ENCODE measurements around the gene TBCA.
A peak's percentile ranks its signal among the peaks of the same experiment; 100 is the strongest.
"Not testable (repeated sequence)": the region's sequence is repeated elsewhere in the genome, so short reads cannot be mapped to it uniquely, and the experiment has no call there.

The TBCA gene

DNA sequence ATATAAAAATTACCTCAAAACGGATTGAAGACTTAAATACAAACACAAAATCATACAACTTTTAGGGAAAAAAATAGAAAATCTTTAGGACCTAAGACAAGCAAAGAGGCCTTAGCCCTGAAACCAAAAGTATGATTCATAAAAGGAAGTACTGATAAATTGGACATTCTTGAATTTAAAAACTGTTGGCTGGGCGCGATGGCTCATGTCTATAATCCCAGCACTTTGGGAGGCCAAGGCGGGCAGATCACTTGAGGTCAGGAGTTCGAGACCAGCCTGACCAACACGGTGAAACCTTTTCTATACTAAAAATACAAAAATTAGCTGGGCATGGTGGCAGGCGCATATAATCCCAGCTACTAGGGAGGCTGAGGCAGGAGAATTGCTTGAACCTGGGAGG lies 76.6 kb downstream of the TBCA start:
- DNase-seq, result not testable (repeated sequence)

- no peak for DNase-seq
Measured at GRCh38 chr5:77698920-77699319, 77.2 kb downstream of the TBCA start.

GRCh38 chr5:77697692-77698091 lies 78.4 kb downstream of the TBCA start:
- DNase-seq, result no peak

- no peak for DNase-seq
Measured at GRCh38 chr5:77696120-77696519, 80.0 kb downstream of the TBCA start.

DNA sequence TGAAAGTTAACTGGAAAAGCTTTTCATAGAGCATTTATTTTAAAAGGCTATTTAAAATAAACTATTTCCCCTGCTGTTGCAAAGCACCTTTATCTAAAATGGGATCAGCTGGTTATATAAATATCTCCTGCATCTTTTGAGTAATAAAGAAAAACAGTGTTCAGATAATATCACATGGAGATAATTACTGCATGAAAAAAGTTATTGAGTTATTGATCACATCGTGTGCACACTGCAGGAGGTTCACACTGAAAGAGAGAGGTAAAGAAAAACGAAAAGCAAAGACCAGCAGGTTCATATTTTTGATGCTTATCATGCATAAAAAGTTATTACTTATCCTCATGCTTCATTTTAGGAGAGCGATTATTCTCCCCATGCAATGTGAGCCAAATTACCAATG lies 82.2 kb downstream of the TBCA start:
- no peak for DNase-seq

- no peak for DNase-seq
Measured at GRCh38 chr5:77683171-77683732, 92.9 kb downstream of the TBCA start.

DNA sequence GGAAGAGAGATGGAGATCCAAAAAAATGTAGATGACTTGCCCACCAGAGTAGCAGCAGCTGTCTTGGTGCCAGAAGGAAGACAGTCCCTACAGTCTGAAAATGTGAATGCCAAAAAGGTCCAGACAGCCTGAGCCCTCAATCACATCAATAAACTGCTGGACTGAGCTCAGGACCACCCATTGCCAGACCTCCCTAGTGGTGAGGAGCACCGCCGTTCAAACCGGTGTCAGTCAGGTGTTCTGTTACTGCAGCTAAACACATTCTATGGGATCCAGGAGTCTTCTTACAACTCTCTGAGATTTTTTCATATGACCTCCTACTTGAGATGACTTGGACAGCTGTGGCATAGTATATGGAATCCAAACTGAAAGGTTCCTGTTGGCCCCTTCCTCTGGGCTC lies 105.6 kb downstream of the TBCA start:
- DNase-seq, result no peak

DNA sequence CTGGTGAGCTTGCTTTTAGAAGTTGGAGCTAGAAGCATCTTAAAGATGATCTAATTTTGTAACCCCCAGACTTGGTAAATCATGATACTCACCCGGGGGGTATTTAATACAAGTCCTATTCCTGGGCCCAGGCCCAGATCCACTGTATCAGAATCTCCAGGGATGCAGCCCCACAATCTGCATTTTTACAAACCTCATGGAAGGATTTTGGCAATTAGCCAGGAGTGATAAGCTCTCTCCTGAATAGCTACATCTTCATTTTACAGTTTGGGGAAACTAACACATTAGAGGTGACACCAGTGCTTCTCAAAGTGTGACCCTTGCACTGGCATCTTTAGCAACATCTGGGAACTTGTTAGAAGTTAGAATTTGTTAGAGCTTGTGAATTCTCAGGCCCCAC lies 106.5 kb downstream of the TBCA start:
- DNase-seq, result no peak

- no peak for DNase-seq
Measured at GRCh38 chr5:77663090-77663863, 112.9 kb downstream of the TBCA start.

DNA sequence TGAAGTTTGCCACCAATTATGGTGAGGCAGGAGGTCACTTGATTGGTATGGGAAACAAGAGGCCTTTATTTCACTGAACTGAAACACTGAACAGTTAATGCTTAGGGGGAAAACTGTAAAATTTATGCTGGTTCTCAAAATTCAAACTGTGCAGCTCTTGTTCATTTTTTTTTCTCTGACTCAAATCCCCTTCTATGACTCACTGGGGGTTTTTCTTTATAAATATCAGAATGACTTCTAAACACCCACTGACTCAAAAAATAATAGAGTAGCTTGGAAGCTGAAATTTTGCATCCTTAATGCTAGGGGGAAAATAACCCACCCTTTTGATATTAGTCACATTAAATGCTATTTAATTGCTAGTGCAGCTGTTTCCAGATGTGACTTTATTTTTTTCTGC lies 113.5 kb downstream of the TBCA start:
- DNase-seq, result no peak

DNA sequence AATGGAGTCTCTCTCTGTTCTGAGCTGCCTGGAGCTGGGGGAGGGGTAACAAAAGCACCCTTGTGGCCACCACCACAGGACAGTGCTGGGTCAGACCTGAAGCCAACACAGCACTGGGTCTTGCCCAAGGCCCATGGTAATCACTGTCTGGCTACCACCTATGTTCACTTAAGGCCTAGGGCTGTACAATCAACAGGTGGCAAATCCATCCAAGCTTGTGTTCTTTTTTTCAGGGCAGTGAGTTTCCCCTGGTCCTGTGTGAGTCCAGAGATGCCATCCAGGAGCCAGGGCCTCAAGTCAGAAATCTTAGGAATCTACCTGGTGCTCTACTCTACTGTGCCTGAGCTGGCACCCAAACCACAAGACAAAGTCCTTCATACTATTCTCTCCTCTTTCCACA lies 117.5 kb downstream of the TBCA start:
- no peak for DNase-seq

GRCh38 chr5:77651343-77651742 lies 124.8 kb downstream of the TBCA start:
- no peak for DNase-seq

DNA sequence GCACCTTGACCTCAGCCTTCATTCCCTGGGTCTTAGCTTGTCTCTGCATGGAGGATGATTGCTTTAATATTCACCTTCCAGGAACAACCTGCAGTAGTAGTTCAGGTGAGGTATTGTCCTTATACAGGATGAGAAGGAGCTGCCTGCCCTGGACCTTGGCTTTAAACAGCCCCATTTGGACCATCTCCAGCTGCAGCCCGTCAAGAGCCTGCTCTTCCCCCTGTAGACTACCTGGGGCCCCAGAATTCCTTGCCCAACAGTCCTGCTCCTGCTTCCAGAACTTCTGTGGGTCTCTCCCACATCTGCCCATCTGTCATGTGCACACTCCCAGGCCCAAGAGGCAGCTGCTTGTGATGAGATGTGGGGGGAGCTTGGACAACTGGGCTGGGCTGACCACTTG lies 125.5 kb downstream of the TBCA start:
- DNase-seq, result no peak

DNA sequence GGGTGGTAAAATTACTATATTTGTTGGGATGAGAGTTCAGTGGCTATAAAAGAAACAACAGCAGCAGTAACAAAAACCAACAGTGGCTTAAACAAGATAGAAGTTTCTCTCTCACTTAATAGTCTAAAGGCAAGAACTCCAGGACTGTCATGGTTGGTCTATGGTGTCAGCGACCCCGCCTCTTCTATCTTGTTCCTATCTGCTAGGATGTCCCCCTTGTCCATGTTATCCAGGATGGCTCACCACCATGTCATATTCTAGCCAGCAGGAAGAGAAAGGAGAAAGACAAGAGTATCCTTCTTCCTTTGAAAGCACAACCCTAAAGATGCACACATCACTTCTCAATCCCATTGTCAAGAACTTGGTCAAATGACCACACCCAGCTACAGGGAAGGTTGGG lies 126.4 kb downstream of the TBCA start:
- no peak for DNase-seq

GRCh38 chr5:77645995-77646639 lies 130.0 kb downstream of the TBCA start:
- no peak for DNase-seq

GRCh38 chr5:77645158-77645994 lies 130.8 kb downstream of the TBCA start:
- DNase-seq, result peak; percentile 44

- no peak for DNase-seq
Measured at GRCh38 chr5:77644371-77645157, 131.6 kb downstream of the TBCA start.

GRCh38 chr5:77643654-77644370 lies 132.3 kb downstream of the TBCA start:
- no peak for DNase-seq

GRCh38 chr5:77642738-77643653 lies 133.1 kb downstream of the TBCA start:
- DNase-seq, result no peak

- DNase-seq, result no peak
Measured at GRCh38 chr5:77641963-77642737, 134.0 kb downstream of the TBCA start.

Data from EL (cell line).